ENCODE data around the gene KRT6B.

DNA sequence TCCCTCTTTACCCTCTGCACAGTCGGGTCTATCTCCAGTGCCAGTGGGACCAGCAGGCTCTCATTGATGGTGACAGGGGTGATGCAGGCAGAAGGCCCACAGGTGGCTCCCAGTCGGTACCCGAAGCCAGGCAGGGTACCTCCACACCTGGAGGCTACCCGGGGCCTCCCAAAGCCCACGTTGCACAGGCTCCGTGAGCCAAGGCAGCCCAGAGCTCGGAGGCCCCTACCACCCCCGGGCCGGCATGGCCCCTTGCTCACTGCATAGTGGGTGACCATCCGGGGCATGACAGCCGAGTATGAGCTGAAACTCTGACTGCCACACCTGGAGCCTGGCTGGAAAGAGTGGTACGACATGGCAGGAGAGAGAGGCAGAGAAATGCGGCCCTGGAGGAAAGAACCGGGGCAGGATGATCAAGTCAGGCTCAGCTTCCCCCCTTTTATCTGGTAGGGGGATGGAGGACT lies 46.0 kb downstream of the KRT6B start, which contains the start of gene KRT82:
- TF ChIP-seq, protein P1, sequence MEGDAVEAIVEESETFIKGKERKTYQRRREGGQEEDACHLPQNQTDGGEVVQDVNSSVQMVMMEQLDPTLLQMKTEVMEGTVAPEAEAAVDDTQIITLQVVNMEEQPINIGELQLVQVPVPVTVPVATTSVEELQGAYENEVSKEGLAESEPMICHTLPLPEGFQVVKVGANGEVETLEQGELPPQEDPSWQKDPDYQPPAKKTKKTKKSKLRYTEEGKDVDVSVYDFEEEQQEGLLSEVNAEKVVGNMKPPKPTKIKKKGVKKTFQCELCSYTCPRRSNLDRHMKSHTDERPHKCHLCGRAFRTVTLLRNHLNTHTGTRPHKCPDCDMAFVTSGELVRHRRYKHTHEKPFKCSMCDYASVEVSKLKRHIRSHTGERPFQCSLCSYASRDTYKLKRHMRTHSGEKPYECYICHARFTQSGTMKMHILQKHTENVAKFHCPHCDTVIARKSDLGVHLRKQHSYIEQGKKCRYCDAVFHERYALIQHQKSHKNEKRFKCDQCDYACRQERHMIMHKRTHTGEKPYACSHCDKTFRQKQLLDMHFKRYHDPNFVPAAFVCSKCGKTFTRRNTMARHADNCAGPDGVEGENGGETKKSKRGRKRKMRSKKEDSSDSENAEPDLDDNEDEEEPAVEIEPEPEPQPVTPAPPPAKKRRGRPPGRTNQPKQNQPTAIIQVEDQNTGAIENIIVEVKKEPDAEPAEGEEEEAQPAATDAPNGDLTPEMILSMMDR (IDR thresholded peaks at IDR 0.05): no peak
- no peak for TF ChIP-seq EP300 (IDR thresholded peaks at IDR 0.05)
- no peak for TF ChIP-seq POLR2AphosphoS5 (IDR thresholded peaks at IDR 0.05)
- TF ChIP-seq POLR2A (IDR thresholded peaks at IDR 0.05): no peak

All from sigmoid colon (tissue), 4 donors.